Measurements from ENCODE around the gene MR1. TPM values are rescaled to one million over a fixed set of nuclear protein-coding genes. Genes with fewer than 3 reads are reported as not detected.

Gene MR1
- total and polyA plus RNA-seq, 9 of the 15 experiments (the other 6 are each of a cell fraction or from before 2014, with no cell fraction given) = 9.7 to 21.7 (median 15.6) TPM

- H3K79me2 ChIP-seq (ENCODE audit: control insufficient read depth, insufficient read depth, low read length) = no peaks in the 10 kb centered on the region
- H4K20me1 ChIP-seq (replicated peaks; ENCODE audit: control insufficient read depth, insufficient read depth, low read length) = no peaks in the 10 kb centered on the region
- peaks cover 4 to 9% of the 10 kb centered on the region in 2 experiments; a peak in 4 of 5 replicates for H3K4me1 ChIP-seq (replicated peaks in 1 of 2; ENCODE audit: control insufficient read depth in 2 of 2, insufficient read depth in 2 of 2, low read length in 2 of 2)
- no peak overlapping the region for H3K9ac ChIP-seq (ENCODE audit: insufficient read depth in 1 of 2, low read depth in 2 of 2, low read length in 2 of 2)
- no peak for TF ChIP-seq RBM22 (IDR thresholded peaks at IDR 0.05; ENCODE audit: low read depth, low read length, poor library complexity, severe bottlenecking)
- no peak for TF ChIP-seq ZBTB11 (CRISPR knock-in tag; IDR thresholded peaks at IDR 0.05)
- no peak for TF ChIP-seq ZNF764 (CRISPR knock-in tag; IDR thresholded peaks at IDR 0.05; ENCODE audit: low read depth)
- TF ChIP-seq ZNF436 (CRISPR knock-in tag; IDR thresholded peaks at IDR 0.05) = no peak
- TF ChIP-seq ZNF133 (CRISPR knock-in tag; IDR thresholded peaks at IDR 0.05) = no peak
- TF ChIP-seq CBFA2T3 (IDR thresholded peaks at IDR 0.05) = no peak
- 0 out of 2 replicates have a peak, but pooled peaks have one; percentile 41 for TF ChIP-seq MCM3 (IDR thresholded peaks at IDR 0.05)
- no peak for TF ChIP-seq ZBTB17 (CRISPR knock-in tag; IDR thresholded peaks at IDR 0.05)
- TF ChIP-seq MYBL2 (IDR thresholded peaks at IDR 0.05; ENCODE audit: low read depth) = no peak
- TF ChIP-seq MYBL2 (CRISPR knock-in tag; IDR thresholded peaks at IDR 0.05; ENCODE audit: borderline replicate concordance) = no peak
- ATAC-seq (no peak), DNase-seq (ENCODE audit: extremely low read depth in 1 of 4, low spot score in 3 of 4) (no peak), FAIRE-seq (no peak)
- POLR2A ChIA-PET = no interaction called here
- no peaks in the 10 kb centered on the region for H3K36me3 ChIP-seq (ENCODE audit: control insufficient read depth, insufficient read depth, low read length)
- no peaks in the 10 kb centered on the region for H3K9me3 ChIP-seq (replicated peaks; ENCODE audit: control insufficient read depth, insufficient read depth, low read depth, low read length)
- CTCF ChIA-PET (ENCODE audit: low intra/inter-chr PET ratio) = no interaction called here
- intact Hi-C loops (cut with micrococcal nuclease) (no loop called here), in situ Hi-C loops (cut with MboI) (no loop called here)
- no TSS peak for BruUV-seq (replicated peaks)
- H3K27ac ChIP-seq (ENCODE audit: extremely low read depth, low read depth, low read length) = no peak overlapping the region
- no peak overlapping the region for H3K4me3 ChIP-seq
- H3K9me1 ChIP-seq (ENCODE audit: control insufficient read depth, insufficient read depth, low read length) = no peaks in the 10 kb centered on the region
- no peak overlapping the region for H2AFZ ChIP-seq (ENCODE audit: low read depth, low read length)
- no peaks in the 10 kb centered on the region; a peak in 1 of 5 replicates for H3K27me3 ChIP-seq (ENCODE audit: control insufficient read depth in 2 of 2, insufficient read depth in 2 of 2, low read length in 2 of 2)
- no peak overlapping the region for H3K4me2 ChIP-seq (ENCODE audit: insufficient read depth, low read length)
Measured at GRCh38 chr1:181028196-181028595, 5.6 kb upstream of the MR1 start.
